HL-60/S4 treated with retinoic acid at 250 ng/mL for 4 days and 3 days (cell line): Measurements from ENCODE around the gene SART1.

Experiments
- in situ Hi-C: fragments of 300-500 bp; cut with MboI; formaldehyde crosslinking; loops from 2 replicates; pipeline ENCODE4 v1.7.0; 2022; ENCODE audit warnings: low sequenced_read_pairs

SART1 gene

GRCh38 chr11:65965986-65966762, 4.6 kb downstream of the SART1 start:
- in situ Hi-C loops, result no loop called here

GRCh38 chr11:65967329-65967934, 5.9 kb downstream of the SART1 start:
- in situ Hi-C loops, result no loop called here

- in situ Hi-C loops, result no loop called here
Observed at GRCh38 chr11:65968600-65969482, 7.3 kb downstream of the SART1 start.

- in situ Hi-C loops, result no loop called here
Observed at GRCh38 chr11:65972116-65972515, 10.6 kb downstream of the SART1 start.

- in situ Hi-C loops, result no loop called here
Observed at GRCh38 chr11:65973439-65974110, 12.0 kb downstream of the SART1 start.

GRCh38 chr11:65975771-65976170, 14.2 kb downstream of the SART1 start:
- in situ Hi-C loops, result loop anchor here (25.0 kb wide), 1 partner anchor 263 kb away; the partner anchor contains the start of genes KAT5 and RNASEH2C

GRCh38 chr11:65976216-65977176, 15.0 kb downstream of the SART1 start:
- in situ Hi-C loops, result loop anchor here (25.0 kb wide), 1 partner anchor 264 kb away; the partner anchor contains the start of genes KAT5 and RNASEH2C

- in situ Hi-C loops, result loop anchor here (25.0 kb wide), 1 partner anchor 266 kb away; the partner anchor contains the start of genes KAT5 and RNASEH2C
Observed at GRCh38 chr11:65977621-65978390, 16.3 kb downstream of the SART1 start.

- in situ Hi-C loops, result loop anchor here (25.0 kb wide), 1 partner anchor 266 kb away; the partner anchor contains the start of genes KAT5 and RNASEH2C
Observed at GRCh38 chr11:65978391-65979238, 17.1 kb downstream of the SART1 start.

GRCh38 chr11:65979261-65979759, 17.8 kb downstream of the SART1 start:
- in situ Hi-C loops, result loop anchor here (25.0 kb wide), 1 partner anchor 267 kb away; the partner anchor contains the start of genes KAT5 and RNASEH2C

GRCh38 chr11:65981101-65981740, 19.7 kb downstream of the SART1 start:
- in situ Hi-C loops, result loop anchor here (10.0 to 25.0 kb wide), 2 partner anchors 106 to 269 kb away; partner anchors contain the start of genes CTSW, EFEMP2, KAT5 and RNASEH2C

- in situ Hi-C loops, result loop anchor here (10.0 to 25.0 kb wide), 2 partner anchors 107 to 270 kb away; partner anchors contain the start of genes CTSW, EFEMP2, KAT5 and RNASEH2C
Observed at GRCh38 chr11:65981972-65982823, 20.7 kb downstream of the SART1 start.

GRCh38 chr11:65982824-65983588, 21.5 kb downstream of the SART1 start:
- in situ Hi-C loops, result loop anchor here (10.0 to 25.0 kb wide), 2 partner anchors 108 to 271 kb away; partner anchors contain the start of genes CTSW, EFEMP2, KAT5 and RNASEH2C

- in situ Hi-C loops, result loop anchor here (10.0 to 25.0 kb wide), 2 partner anchors 109 to 271 kb away; partner anchors contain the start of genes CTSW, EFEMP2, KAT5 and RNASEH2C
Observed at GRCh38 chr11:65983589-65983987, 22.1 kb downstream of the SART1 start.

- in situ Hi-C loops, result loop anchor here (10.0 to 25.0 kb wide), 2 partner anchors 113 to 275 kb away; partner anchors contain the start of genes CTSW, EFEMP2, KAT5 and RNASEH2C
Observed at GRCh38 chr11:65987336-65987735, 25.8 kb downstream of the SART1 start.
